ENCODE results near the gene CTRL.

CTRL gene

GRCh38 chr16:67942510-67943255 lies 11.0 kb upstream of the CTRL start:
- in situ Hi-C loops (cut with MboI; ENCODE audit: low sequenced_read_pairs): no loop called here

- in situ Hi-C loops (cut with MboI; ENCODE audit: low sequenced_read_pairs): no loop called here
These were observed 10.5 kb upstream of the CTRL start for GRCh38 chr16:67942200-67942509.

DNA sequence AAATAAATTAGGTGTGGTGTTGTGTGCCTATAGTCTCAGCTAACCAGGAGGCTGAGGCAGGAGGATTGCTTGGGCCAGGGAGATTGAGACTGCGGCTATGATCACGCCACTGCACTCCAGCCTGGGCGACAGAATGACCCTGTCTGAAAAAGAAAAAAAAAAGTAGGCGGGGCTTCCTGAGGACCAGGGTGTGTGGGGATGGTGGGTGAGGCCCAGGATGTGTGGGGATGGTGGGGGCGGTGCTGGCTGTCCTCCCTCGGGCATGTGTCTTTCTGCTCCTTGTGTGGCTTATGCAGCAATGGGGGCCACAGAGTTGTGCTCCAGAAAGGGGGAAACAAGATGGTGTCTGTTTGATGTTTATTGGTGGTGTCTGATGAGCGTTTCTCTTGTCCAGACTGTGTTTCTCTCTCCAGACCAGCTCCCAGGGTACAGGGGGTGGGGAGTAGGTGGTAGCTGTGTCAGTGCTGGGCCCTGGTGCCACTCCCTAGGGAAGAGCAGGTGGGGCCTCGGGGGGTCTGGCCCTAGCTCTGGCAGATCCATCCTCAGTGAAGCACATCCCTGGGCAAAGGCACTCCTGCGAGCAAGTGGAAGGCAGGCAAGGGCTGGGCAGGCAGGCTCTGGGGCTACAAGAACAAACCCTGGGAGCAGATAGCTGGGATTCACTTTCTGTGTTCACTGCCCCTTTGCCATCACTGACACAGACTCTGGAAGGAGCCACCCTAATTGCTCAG lies 10.0 kb upstream of the CTRL start:
- in situ Hi-C loops (cut with MboI; ENCODE audit: low sequenced_read_pairs): no loop called here

GRCh38 chr16:67940446-67941089 lies 8.9 kb upstream of the CTRL start:
- in situ Hi-C loops (cut with MboI; ENCODE audit: low sequenced_read_pairs): no loop called here

GRCh38 chr16:67939507-67940445 lies 8.1 kb upstream of the CTRL start:
- in situ Hi-C loops (cut with MboI; ENCODE audit: low sequenced_read_pairs): loop anchor here (10.0 kb wide), 1 partner anchor 275 kb away; the partner anchor contains the start of genes ACD, C16orf86, ENKD1 and PARD6A

- in situ Hi-C loops (cut with MboI; ENCODE audit: low sequenced_read_pairs): loop anchor here (10.0 kb wide), 1 partner anchor 273 kb away; the partner anchor contains the start of genes ACD, C16orf86, ENKD1 and PARD6A
These were observed 6.1 kb upstream of the CTRL start for GRCh38 chr16:67937713-67938112.

GRCh38 chr16:67936880-67937605 lies 5.4 kb upstream of the CTRL start:
- in situ Hi-C loops (cut with MboI; ENCODE audit: low sequenced_read_pairs): loop anchor here (10.0 kb wide), 1 partner anchor 272 kb away; the partner anchor contains the start of genes ACD, C16orf86, ENKD1 and PARD6A

GRCh38 chr16:67936124-67936879 lies 4.6 kb upstream of the CTRL start, which contains the start of gene PSMB10:
PSMB10 (minus strand) TSS chr16:67936850; CDS start chr16:67936749, 101 bp downstream.
- in situ Hi-C loops (cut with MboI; ENCODE audit: low sequenced_read_pairs): loop anchor here (10.0 kb wide), 1 partner anchor 272 kb away; the partner anchor contains the start of genes ACD, C16orf86, ENKD1 and PARD6A

DNA sequence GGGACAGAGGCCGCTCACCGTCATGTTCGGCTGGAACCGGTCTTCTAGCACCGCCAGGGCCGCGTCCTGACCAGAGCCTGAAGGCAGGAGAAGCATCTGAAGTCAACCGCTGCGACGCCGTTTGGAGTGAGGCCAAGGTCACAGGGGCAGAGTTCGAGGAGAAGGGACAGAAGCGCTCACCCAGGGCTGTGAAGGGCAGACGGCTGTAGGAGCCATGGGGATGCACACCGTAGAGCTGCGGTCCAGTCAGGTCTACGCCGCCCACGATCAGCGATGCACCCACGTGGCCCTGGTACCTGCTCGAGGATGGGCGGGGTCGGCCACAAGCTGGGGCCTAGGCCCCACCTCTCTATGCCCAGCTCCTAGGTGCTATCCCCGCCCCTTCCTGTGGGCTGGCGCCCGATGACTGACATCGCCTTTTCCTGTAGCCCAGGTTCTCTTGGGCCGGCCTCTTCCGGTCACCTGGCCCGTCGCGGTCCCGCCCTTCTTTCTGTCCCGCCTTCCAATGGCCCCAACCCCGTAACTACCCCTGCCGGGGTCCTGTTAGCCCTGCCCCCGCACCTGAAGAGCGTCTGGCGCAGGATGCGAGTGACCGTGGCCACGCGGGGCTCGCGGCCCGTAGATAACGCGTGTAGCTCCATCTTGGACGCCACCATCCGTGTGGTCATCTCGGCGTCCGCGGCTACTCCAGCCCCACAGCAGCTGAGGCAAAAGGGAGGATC lies 3.9 kb upstream of the CTRL start:
- in situ Hi-C loops (cut with MboI; ENCODE audit: low sequenced_read_pairs): loop anchor here (10.0 kb wide), 1 partner anchor 271 kb away; the partner anchor contains the start of genes ACD, C16orf86, ENKD1 and PARD6A

GRCh38 chr16:67935101-67935401 lies 3.4 kb upstream of the CTRL start:
- in situ Hi-C loops (cut with MboI; ENCODE audit: low sequenced_read_pairs): loop anchor here (10.0 kb wide), 1 partner anchor 270 kb away; the partner anchor contains the start of genes ACD, C16orf86, ENKD1 and PARD6A

DNA sequence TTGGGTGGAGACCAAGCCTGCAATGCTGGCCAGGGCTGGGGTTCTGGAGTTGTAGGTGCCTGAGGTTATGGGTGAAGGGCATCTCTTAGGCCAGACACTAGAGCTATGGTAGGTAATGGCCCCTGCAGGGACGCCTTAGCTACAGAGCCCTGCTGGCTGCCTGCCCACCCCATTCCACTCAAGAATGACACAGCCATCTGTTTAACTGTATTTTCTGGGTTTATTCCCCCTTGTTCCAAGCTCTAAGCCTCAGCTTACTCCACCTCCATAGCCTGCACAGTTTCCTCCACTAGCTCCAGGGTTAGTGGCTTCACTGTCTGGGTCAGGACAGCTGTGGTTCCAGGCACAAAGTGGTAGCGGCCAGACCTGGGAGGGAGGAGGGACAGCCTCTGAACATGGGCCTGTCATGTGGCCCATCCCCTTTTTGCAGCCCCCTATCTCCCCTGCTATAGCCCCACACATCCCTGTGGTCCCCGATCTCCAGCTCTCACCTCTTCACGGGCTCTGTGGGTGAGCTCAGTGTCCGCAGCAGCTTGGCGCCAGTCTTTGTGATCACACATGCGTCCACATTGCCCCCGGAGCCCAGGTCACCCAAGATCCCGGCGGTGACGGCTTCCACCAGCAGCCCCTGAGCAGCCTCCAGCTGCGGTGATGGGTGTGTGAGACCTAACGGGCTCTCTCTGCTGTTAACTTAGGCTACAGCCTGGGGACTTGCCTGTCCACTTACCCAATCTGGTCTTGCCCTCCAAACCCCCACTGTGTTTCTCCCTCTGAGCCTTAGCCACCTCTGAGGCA lies 2.8 kb upstream of the CTRL start:
- in situ Hi-C loops (cut with MboI; ENCODE audit: low sequenced_read_pairs): loop anchor here (10.0 kb wide), 1 partner anchor 270 kb away; the partner anchor contains the start of genes ACD, C16orf86, ENKD1 and PARD6A

GRCh38 chr16:67933805-67934204 lies 2.1 kb upstream of the CTRL start:
- in situ Hi-C loops (cut with MboI; ENCODE audit: low sequenced_read_pairs): loop anchor here (10.0 kb wide), 1 partner anchor 269 kb away; the partner anchor contains the start of genes ACD, C16orf86, ENKD1 and PARD6A

DNA sequence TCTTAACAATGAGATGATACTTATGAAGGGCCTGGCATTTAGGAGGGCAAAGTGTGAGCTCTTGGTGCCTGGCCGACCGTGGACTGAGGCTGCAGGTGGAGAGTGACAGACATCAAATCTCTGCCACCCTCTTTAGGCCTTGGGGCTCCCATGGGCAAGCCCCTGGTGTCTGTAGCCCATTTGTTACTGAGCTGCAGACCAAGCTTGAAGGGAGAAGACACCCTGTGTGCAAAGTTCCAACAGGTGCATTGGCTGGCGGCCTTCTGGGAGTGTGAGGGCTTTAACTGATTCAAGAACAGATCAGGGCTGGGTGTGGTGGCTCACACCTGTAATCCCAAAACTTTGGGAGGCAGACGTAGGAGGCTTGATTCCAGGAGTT lies 789 bp upstream of the CTRL start:
- in situ Hi-C loops (cut with MboI; ENCODE audit: low sequenced_read_pairs): loop anchor here (10.0 kb wide), 1 partner anchor 268 kb away; the partner anchor contains the start of genes ACD, C16orf86, ENKD1 and PARD6A

- in situ Hi-C loops (cut with MboI; ENCODE audit: low sequenced_read_pairs): loop anchor here (10.0 kb wide), 1 partner anchor 266 kb away; the partner anchor contains the start of genes ACD, C16orf86, ENKD1 and PARD6A
These were observed 917 bp downstream of the CTRL start for GRCh38 chr16:67930678-67931211.

DNA sequence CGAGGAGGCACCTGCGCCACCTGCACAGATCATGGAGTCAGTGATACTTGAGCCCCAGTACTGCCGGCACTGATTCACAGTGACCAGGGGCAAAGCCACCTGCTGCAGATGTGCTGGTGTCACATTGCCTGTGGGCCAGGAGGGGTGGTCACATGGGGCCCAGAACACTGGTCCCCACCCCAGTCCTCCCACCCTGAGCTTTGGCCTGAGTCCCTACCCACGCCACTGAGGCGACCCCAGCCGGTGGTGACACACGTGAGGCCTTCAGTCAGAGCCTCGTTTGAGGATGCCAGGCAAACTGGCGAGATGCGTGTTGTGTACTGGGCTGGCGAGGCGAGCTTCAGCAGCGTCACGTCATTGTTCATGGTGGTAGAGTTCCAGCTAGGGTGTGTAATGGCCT lies 1.5 kb downstream of the CTRL start:
- in situ Hi-C loops (cut with MboI; ENCODE audit: low sequenced_read_pairs): loop anchor here (10.0 kb wide), 1 partner anchor 265 kb away; the partner anchor contains the start of genes ACD, C16orf86, ENKD1 and PARD6A

DNA sequence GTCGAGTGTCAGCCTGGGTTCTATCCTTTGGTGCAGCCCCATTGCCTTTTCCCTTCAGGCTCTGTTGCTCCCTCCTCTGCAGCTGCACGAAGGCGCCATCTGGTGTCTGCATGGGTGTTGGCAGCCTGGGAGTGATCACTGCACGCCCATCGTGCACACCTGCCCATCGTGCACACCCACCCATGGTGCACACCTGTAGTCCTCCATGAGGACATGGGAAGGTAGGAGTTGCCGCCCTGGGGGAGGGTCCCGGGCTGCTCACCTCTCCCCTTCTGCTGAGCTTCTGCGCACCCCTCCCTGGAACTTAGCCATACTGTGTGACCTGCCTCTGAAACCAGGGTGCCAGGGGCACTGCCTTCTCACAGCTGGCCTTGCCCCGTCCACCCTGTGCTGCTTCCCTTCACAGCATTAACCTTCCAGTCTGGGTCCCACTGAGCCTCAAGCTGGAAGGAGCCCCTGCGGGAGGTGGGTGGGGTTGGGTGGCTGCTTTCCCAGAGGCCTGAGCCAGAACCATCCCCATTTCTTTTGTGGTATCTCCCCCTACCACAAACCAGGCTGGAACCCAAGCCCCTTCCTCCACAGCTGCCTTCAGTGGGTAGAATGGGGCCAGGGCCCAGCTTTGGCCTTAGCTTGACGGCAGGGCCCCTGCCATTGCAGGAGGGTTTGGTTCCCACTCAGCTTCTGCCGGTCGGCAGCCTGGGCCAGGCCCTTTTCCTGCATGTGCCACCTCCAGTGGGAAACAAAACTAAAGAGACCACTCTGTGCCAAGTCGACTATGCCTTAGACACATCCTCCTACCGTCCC lies 2.9 kb downstream of the CTRL start:
- in situ Hi-C loops (cut with MboI; ENCODE audit: low sequenced_read_pairs): no loop called here

Measured in HL-60/S4 (cell line).